Kidney (tissue), 14 donors: Measurements from ENCODE around the gene MLN. TPM values are rescaled to one million over a fixed set of nuclear protein-coding genes. Genes with fewer than 3 reads are reported as not detected.

ENCODE experiments used
- DNase-seq, 5 donors: peaks; one replicate each; pipeline ENCODE4 v3.0.0-alpha.2; 2013 to 2020
- FAIRE-seq: peaks from 2 replicates; lab custom pipeline; 2012; peaks lifted over from hg19 to GRCh38; lab: Jason Lieb, UNC
- H3K27ac ChIP-seq, 2 donors: one replicate each; pipeline ENCODE4 v1.7.0; 2013; ENCODE audit warnings: low read depth in 2 of 2, low read length in 2 of 2, inconsistent platforms in 1 of 2
- H3K27me3 ChIP-seq: one replicate; pipeline ENCODE4 v1.7.1; 2013; ENCODE audit warnings: low read length, inconsistent platforms; ENCODE audit not compliant: control insufficient read depth, insufficient read depth
- H3K36me3 ChIP-seq, 3 donors: one replicate each; pipeline versions ENCODE4 v1.7.0 to v1.7.1; 2013; ENCODE audit warnings: low read length in 3 of 3, control low read depth in 1 of 3, inconsistent platforms in 1 of 3; ENCODE audit not compliant: insufficient read depth in 3 of 3, control insufficient read depth in 2 of 3
- H3K4me1 ChIP-seq, 3 donors: one replicate each; pipeline versions ENCODE4 v1.7.0 to v1.7.1; 2013; ENCODE audit warnings: low read length in 3 of 3, inconsistent platforms in 1 of 3, low read depth in 1 of 3; ENCODE audit not compliant: control insufficient read depth in 2 of 3, insufficient read depth in 2 of 3
- H3K4me3 ChIP-seq, 3 donors: one replicate each; pipeline versions ENCODE4 v1.7.0 to v1.8.1; 2013; ENCODE audit warnings: low read length in 3 of 3, control low read depth in 1 of 3, inconsistent platforms in 1 of 3
- H3K9ac ChIP-seq, 3 donors: one replicate each; pipeline versions ENCODE4 v1.7.0 to v1.7.1; 2013; ENCODE audit warnings: low read length in 3 of 3, control low read depth in 1 of 3, inconsistent platforms in 1 of 3
- H3K9me3 ChIP-seq, 3 donors: one replicate each; pipeline versions ENCODE4 v1.7.0 to v1.7.1; 2013; ENCODE audit warnings: low read length in 3 of 3, control low read depth in 1 of 3, inconsistent platforms in 1 of 3; ENCODE audit not compliant: control insufficient read depth in 2 of 3, insufficient read depth in 1 of 3
- CTCF ChIP-seq: IDR thresholded peaks from 3 replicates; pipeline ENCODE4 v1.5.1; 2012; ENCODE audit warnings: mild to moderate bottlenecking, moderate library complexity, borderline replicate concordance; ENCODE audit not compliant: insufficient read depth; ENCODE audit errors: extremely low read depth
- intact Hi-C: fragments of 100-400 bp; cut with DNase I; formaldehyde crosslinking; loops from one replicate; pipeline ENCODE4 v1.11.1; 2022
- polyA plus RNA-seq: library from polyadenylated mRNA; stranded (reverse); fragments of 350-450 nt; fragmentation: Illumina TruSeq; extraction: RNeasy Lipid Tissue Mini Kit (QIAGEN cat#74804); gene quantifications from one replicate; pipeline ENCODE4 v1.2.3, GENCODE V29; 2014; ENCODE audit warnings: low read depth, low replicate concordance; ENCODE audit not compliant: insufficient read depth
- total RNA-seq: library from RNA; stranded (reverse); fragmentation: NEBNext Ultra II Directional; extraction: Animal tissue kit (Norgen Biotek cat#: 25700); gene quantifications from one replicate; pipeline ENCODE4 v1.2.1, GENCODE V29; 2021
- donor health status: control.
- donor health status: control.
- donor health status: control.
- donor health status: control.
- donor health status: control.
- donor health status: DM: yes; HTN: yes; CAD: no.
- donor health status: Normal renal cell carcinoma (clear cell type).

The MLN gene
- total and polyA plus RNA-seq, 2 donors from 2014 or later, result not detected

- no peaks in the 10 kb centered on the region for H3K36me3 ChIP-seq
- DNase-seq (peak in 2 of 5 donors; percentile 67 to 70), FAIRE-seq (no peak)
- H3K4me1 ChIP-seq, result peaks cover 4 to 18% (median 13%) of the 10 kb centered on the region in 3 donors
- TF ChIP-seq CTCF, result no peak
- intact Hi-C loops, result loop anchor here (10.0 kb wide), 1 partner anchor 276 kb away; no protein-coding TSS in a partner anchor
- H3K4me3 ChIP-seq, result no peak overlapping the region
- no peaks in the 10 kb centered on the region for H3K27me3 ChIP-seq
- no peak overlapping the region for H3K9ac ChIP-seq
- no peaks in the 10 kb centered on the region for H3K9me3 ChIP-seq
- no peak overlapping the region for H3K27ac ChIP-seq
Observed at GRCh38 chr6:33748841-33749240, 55.0 kb downstream of the MLN start.

GRCh38 chr6:33747823-33748222, 56.0 kb downstream of the MLN start:
- FAIRE-seq, result no peak
- no peak for DNase-seq
- no peaks in the 10 kb centered on the region for H3K27me3 ChIP-seq
- H3K4me3 ChIP-seq, result no peak overlapping the region
- intact Hi-C loops, result loop anchor here (10.0 kb wide), 1 partner anchor 277 kb away; no protein-coding TSS in a partner anchor
- no peaks in the 10 kb centered on the region for H3K36me3 ChIP-seq
- H3K9me3 ChIP-seq, result no peaks in the 10 kb centered on the region
- H3K4me1 ChIP-seq, result peaks cover 4 to 18% (median 13%) of the 10 kb centered on the region in 3 donors
- no peak overlapping the region for H3K27ac ChIP-seq
- no peak for TF ChIP-seq CTCF
- H3K9ac ChIP-seq, result no peak overlapping the region

- H3K4me3 ChIP-seq, result peak within 1 kb of the TSS in 2 of 3 donors; percentile 70 to 79
- H3K27me3 ChIP-seq, result no peaks in the 10 kb centered on the region
- no peak for TF ChIP-seq CTCF
- no peak for FAIRE-seq
- peaks cover 4 to 18% (median 13%) of the 10 kb centered on the region in 3 donors for H3K4me1 ChIP-seq
- intact Hi-C loops, result loop anchor here (10.0 kb wide), 1 partner anchor 278 kb away; no protein-coding TSS in a partner anchor
- peak within 1 kb of the TSS; percentile 57 to 87 for H3K27ac ChIP-seq
- H3K9ac ChIP-seq, result peak within 1 kb of the TSS in 1 of 3 donors; percentile 87
- H3K36me3 ChIP-seq, result no peaks in the 10 kb centered on the region
- DNase-seq, result peak in 1 of 5 donors; percentile 52
- no peaks in the 10 kb centered on the region for H3K9me3 ChIP-seq
Observed at GRCh38 chr6:33746651-33747100, 57.1 kb downstream of the MLN start, which contains the start of gene IP6K3. Gene IP6K3 (minus strand): TSS chr6:33746905. CDS start chr6:33735476, 11,429 bp downstream.
